ENCODE data around the gene AOC2.
"Not testable (repeated sequence)": the region's sequence is repeated elsewhere in the genome, so short reads cannot be mapped to it uniquely, and the experiment has no call there.

Gene AOC2

GRCh38 chr17:42878123-42878880, 33.9 kb downstream of the AOC2 start:
- TF ChIP-seq, protein P1, sequence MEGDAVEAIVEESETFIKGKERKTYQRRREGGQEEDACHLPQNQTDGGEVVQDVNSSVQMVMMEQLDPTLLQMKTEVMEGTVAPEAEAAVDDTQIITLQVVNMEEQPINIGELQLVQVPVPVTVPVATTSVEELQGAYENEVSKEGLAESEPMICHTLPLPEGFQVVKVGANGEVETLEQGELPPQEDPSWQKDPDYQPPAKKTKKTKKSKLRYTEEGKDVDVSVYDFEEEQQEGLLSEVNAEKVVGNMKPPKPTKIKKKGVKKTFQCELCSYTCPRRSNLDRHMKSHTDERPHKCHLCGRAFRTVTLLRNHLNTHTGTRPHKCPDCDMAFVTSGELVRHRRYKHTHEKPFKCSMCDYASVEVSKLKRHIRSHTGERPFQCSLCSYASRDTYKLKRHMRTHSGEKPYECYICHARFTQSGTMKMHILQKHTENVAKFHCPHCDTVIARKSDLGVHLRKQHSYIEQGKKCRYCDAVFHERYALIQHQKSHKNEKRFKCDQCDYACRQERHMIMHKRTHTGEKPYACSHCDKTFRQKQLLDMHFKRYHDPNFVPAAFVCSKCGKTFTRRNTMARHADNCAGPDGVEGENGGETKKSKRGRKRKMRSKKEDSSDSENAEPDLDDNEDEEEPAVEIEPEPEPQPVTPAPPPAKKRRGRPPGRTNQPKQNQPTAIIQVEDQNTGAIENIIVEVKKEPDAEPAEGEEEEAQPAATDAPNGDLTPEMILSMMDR (IDR thresholded peaks at IDR 0.05; ENCODE audit: low read depth, low read length) = no peak
- Histone ChIP-seq H3K4me1 (no peaks in the 10 kb centered on the region), H3K27me3 (peaks cover 55% of the 10 kb centered on the region), H3K36me3 (no peaks in the 10 kb centered on the region), H3K9me3 (no peaks in the 10 kb centered on the region), H3K4me3 (ENCODE audit: low read depth, low read length) (no peak overlapping the region)
- DNase-seq = no peak

- Histone ChIP-seq H3K27me3 (peaks cover 49% of the 10 kb centered on the region), H3K4me3 (ENCODE audit: low read depth, low read length) (no peak overlapping the region), H3K4me1 (no peaks in the 10 kb centered on the region), H3K9me3 (no peaks in the 10 kb centered on the region), H3K36me3 (no peaks in the 10 kb centered on the region)
- no peak for DNase-seq
- TF ChIP-seq, protein P1 (IDR thresholded peaks at IDR 0.05; ENCODE audit: low read depth, low read length) = no peak
Observed at GRCh38 chr17:42878924-42879595, 34.7 kb downstream of the AOC2 start.

- H3K9me3 ChIP-seq = no peaks in the 10 kb centered on the region
- no peaks in the 10 kb centered on the region for H3K36me3 ChIP-seq
- no peak for DNase-seq
- H3K27me3 ChIP-seq = peaks cover 45% of the 10 kb centered on the region
- no peak overlapping the region for H3K4me3 ChIP-seq (ENCODE audit: low read depth, low read length)
- H3K4me1 ChIP-seq = no peaks in the 10 kb centered on the region
- TF ChIP-seq, protein P1 (IDR thresholded peaks at IDR 0.05; ENCODE audit: low read depth, low read length) = no peak
Observed at GRCh38 chr17:42879596-42879985, 35.2 kb downstream of the AOC2 start.

DNA sequence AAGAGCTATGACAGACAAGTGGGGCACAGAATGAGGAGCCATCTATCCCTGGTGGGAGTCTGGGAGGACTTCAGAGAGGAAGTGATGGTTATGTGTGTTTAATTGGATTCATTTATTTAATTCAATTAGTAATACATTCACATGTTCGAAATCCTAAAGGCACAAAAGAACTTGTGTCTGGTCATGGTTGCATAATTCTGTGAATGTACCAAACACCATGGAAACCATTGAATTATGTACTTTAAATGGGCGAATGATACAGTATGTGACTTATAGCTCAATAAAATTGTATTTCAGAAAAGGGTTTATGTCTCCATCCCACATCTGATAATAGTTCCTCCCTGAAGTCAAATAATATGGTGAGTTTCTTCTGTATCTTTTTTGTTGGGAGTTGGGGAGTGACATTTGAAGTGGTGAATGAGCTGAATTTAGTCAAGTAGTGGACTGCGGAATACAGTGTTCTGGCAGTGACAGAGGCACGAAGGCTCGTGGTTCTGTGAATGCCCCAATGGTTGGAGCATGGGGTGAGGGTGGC, 36.5 kb downstream of the AOC2 start:
- DNase-seq = no peak
- Histone ChIP-seq H3K9me3 (no peaks in the 10 kb centered on the region), H3K27me3 (peaks cover 33% of the 10 kb centered on the region), H3K4me3 (ENCODE audit: low read depth, low read length) (no peak overlapping the region), H3K36me3 (no peaks in the 10 kb centered on the region), H3K4me1 (no peaks in the 10 kb centered on the region)
- TF ChIP-seq, protein P1 (IDR thresholded peaks at IDR 0.05; ENCODE audit: low read depth, low read length) = no peak

DNA sequence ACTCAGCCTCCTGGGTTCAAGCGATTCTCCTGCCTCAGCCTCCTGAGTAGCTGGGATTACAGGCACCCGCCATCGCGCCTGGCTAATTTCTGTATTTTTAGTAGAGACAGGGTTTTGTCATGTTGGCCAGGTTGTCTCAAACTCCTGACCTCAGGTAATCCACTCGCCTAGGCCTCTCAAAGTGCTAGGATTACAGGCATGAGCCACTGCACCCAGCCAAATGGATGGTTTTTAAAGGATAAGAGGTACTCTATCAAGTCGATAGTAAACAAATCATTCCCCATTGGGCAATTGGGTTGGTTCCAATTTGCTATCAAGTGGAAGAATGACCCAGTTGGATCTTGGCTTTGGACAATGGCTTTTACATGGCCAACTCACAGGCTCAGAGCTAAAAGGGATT, 37.3 kb downstream of the AOC2 start:
- not testable (repeated sequence) for H3K9me3 ChIP-seq; DNase-seq; H3K4me1 ChIP-seq; H3K4me3 ChIP-seq (ENCODE audit: low read depth, low read length); H3K36me3 ChIP-seq
- H3K27me3 ChIP-seq = peaks cover 28% of the 10 kb centered on the region

- no peaks in the 10 kb centered on the region for H3K9me3 ChIP-seq
- no peaks in the 10 kb centered on the region for H3K36me3 ChIP-seq
- H3K27me3 ChIP-seq = peaks cover 23% of the 10 kb centered on the region
- no peak overlapping the region for H3K4me3 ChIP-seq (ENCODE audit: low read depth, low read length)
- DNase-seq = no peak
- TF ChIP-seq, protein P1 (IDR thresholded peaks at IDR 0.05; ENCODE audit: low read depth, low read length) = no peak
- no peaks in the 10 kb centered on the region for H3K4me1 ChIP-seq
Observed at GRCh38 chr17:42882166-42882565, 37.8 kb downstream of the AOC2 start.
